Psoas muscle (tissue), 8 donors: ENCODE data around the gene GRIPAP1. TPM values are rescaled to one million over a fixed set of nuclear protein-coding genes. Genes with fewer than 3 reads are reported as not detected.

Experiments used
- ATAC-seq, 4 donors: fragments of 200-7000 bp; cut with Tn5 transposase; one replicate each; pipeline ENCODE4 v1.9.1; 2020; ENCODE audit warnings: moderate library complexity in 3 of 4, mild to moderate bottlenecking in 2 of 4
- DNase-seq, 2 donors: peaks; one replicate each; pipeline ENCODE4 v3.0.0-alpha.2; 2020
- H3K27ac ChIP-seq: fragments of 200-600 bp; one replicate; pipeline ENCODE4 v1.8.0; 2022
- H3K27me3 ChIP-seq, 3 donors: fragments of 200-600 bp in 1 of 3; one replicate each; pipeline versions ENCODE4 v1.6.1 to v1.8.0; 2013 to 2022; ENCODE audit warnings: low read length in 2 of 3, mild to moderate bottlenecking in 2 of 3, moderate library complexity in 1 of 3; ENCODE audit not compliant: insufficient read depth in 3 of 3
- H3K36me3 ChIP-seq, 2 donors: fragments of 200-600 bp in 1 of 2; one replicate each; pipeline versions ENCODE4 v1.6.1 to v1.8.0; 2013 to 2022; ENCODE audit warnings: low read depth in 1 of 2, mild to moderate bottlenecking in 1 of 2, moderate library complexity in 1 of 2; ENCODE audit not compliant: insufficient read depth in 1 of 2
- H3K4me1 ChIP-seq: fragments of 200-600 bp; one replicate; pipeline ENCODE4 v1.8.0; 2022
- H3K4me3 ChIP-seq: fragments of 200-600 bp; one replicate; pipeline ENCODE4 v1.8.0; 2022; ENCODE audit warnings: mild to moderate bottlenecking
- H3K9me3 ChIP-seq: fragments of 200-600 bp; one replicate; pipeline ENCODE4 v1.8.0; 2022
- CTCF ChIP-seq: fragments of 200-600 bp; IDR thresholded peaks from one replicate; pipeline ENCODE4 v1.8.0; 2022; ENCODE audit warnings: antibody characterized with exemption
- WGBS, 3 donors: extraction: QIAGEN DNeasy Blood & Tissue Kit; methylation state at CpG; one replicate each; pipeline versions ENCODE4 v1.1.6 to v1.1.7; 2013; 5-methylcytosine and 5-hydroxymethylcytosine counted together
- intact Hi-C, 2 donors: fragments of 100-400 bp; cut with DNase I; formaldehyde crosslinking; loops; one replicate each; pipeline versions ENCODE4 v1.11.0 to v1.14.2; 2022
- polyA plus RNA-seq, 3 donors: library from polyadenylated mRNA; stranded (reverse); fragments of 200-250 nt; gene quantifications; one replicate each; pipeline ENCODE4 v1.2.3, GENCODE V29; 2013
- total RNA-seq, 4 donors: library from RNA; stranded (reverse); fragmentation: NEBNext Ultra II Directional in 2 of 4; extraction: Animal tissue kit (Norgen Biotek cat#: 25700) in 2 of 4; gene quantifications; one replicate each; pipeline versions ENCODE4 v1.2.1 to v1.2.4, GENCODE V29; 2021 to 2023
- donor health status: healthy with polysubstance abuse.
- donor health status: DM: no; HTN: no; CAD: no; lungs with moderate emphysema.
- donor health status: Bipolar disorder and iron deficiency.
- donor health status: healthy.
- donor health status: DM: yes; HTN: yes; CAD: no.
- donor health status: DM: no; HTN: no; CAD: no.
- donor health status: DM: no; HTN: no; CAD: no.
- donor health status: DM: yes; HTN: yes; CAD: no.

Gene GRIPAP1
- total and polyA plus RNA-seq, 7 donors = 12.6 to 23.6 (median 16.7) TPM

- H3K4me1 ChIP-seq = no peaks in the 10 kb centered on the region
- peak; percentile 56 for TF ChIP-seq CTCF
- H3K27me3 ChIP-seq = no peaks in the 10 kb centered on the region
- WGBS, 3 donors = 47 to 70% (median 53%) methylated on average over 8 of the region's 8 CpGs
- ATAC-seq = peak in 2 of 4 donors; percentile 60 to 69
- peaks cover 4 to 18% of the 10 kb centered on the region in 2 donors for H3K36me3 ChIP-seq
- no peak overlapping the region for H3K4me3 ChIP-seq
- no peaks in the 10 kb centered on the region for H3K9me3 ChIP-seq
- peak in 1 of 2 donors; percentile 27 for DNase-seq
- intact Hi-C loops = no loop called here
- no peak overlapping the region for H3K27ac ChIP-seq
These were observed 56.3 kb downstream of the GRIPAP1 start for GRCh38 chrX:48945517-48946348.

GRCh38 chrX:48942895-48943294, 59.2 kb downstream of the GRIPAP1 start:
- intact Hi-C loops = no loop called here
- H3K4me3 ChIP-seq = no peak overlapping the region
- WGBS, 3 donors = 66 to 89% (median 78%) methylated on average over 2 of the region's 2 CpGs
- no peak for DNase-seq
- H3K27ac ChIP-seq = no peak overlapping the region
- no peaks in the 10 kb centered on the region for H3K27me3 ChIP-seq
- no peak for ATAC-seq
- peaks cover 6% of the 10 kb centered on the region for H3K4me1 ChIP-seq
- H3K36me3 ChIP-seq = peaks cover 4 to 18% of the 10 kb centered on the region in 2 donors
- no peaks in the 10 kb centered on the region for H3K9me3 ChIP-seq
- TF ChIP-seq CTCF = no peak

- 68 to 86% (median 86%) methylated on average over 2 of the region's 2 CpGs for WGBS, 3 donors
- no peak for DNase-seq
These were observed 61.6 kb downstream of the GRIPAP1 start for GRCh38 chrX:48940404-48940955.

GRCh38 chrX:48939524-48940228, 62.4 kb downstream of the GRIPAP1 start:
- peaks cover 6% of the 10 kb centered on the region for H3K4me1 ChIP-seq
- intact Hi-C loops = no loop called here
- H3K9me3 ChIP-seq = no peaks in the 10 kb centered on the region
- no peaks in the 10 kb centered on the region for H3K27me3 ChIP-seq
- ATAC-seq (no peak), DNase-seq (no peak)
- H3K4me3 ChIP-seq = no peak overlapping the region
- no peak overlapping the region for H3K27ac ChIP-seq
- 67 to 73% (median 72%) methylated on average over 3 of the region's 3 CpGs for WGBS, 3 donors
- no peak for TF ChIP-seq CTCF
- peaks cover 4 to 23% of the 10 kb centered on the region in 2 donors for H3K36me3 ChIP-seq

More at GRCh38 chrX:48940404-48940955, 61.6 kb downstream of the GRIPAP1 start:
- H3K27ac ChIP-seq = no peak overlapping the region
- H3K9me3 ChIP-seq = no peaks in the 10 kb centered on the region
- H3K4me3 ChIP-seq = no peak overlapping the region
- H3K36me3 ChIP-seq = peaks cover 4 to 18% of the 10 kb centered on the region in 2 donors
- no peaks in the 10 kb centered on the region for H3K27me3 ChIP-seq
- no peak for TF ChIP-seq CTCF
- peaks cover 6% of the 10 kb centered on the region for H3K4me1 ChIP-seq
- intact Hi-C loops = no loop called here
- no peak for ATAC-seq
